NCI-H2107 treated with DMSO at 0.1 percent for 48 hours (cell line): ENCODE data around the gene SLC39A5.
"Not testable (repeated sequence)": the region's sequence is repeated elsewhere in the genome, so short reads cannot be mapped to it uniquely, and the experiment has no call there.

ENCODE experiments used
- DNase-seq: peaks from one replicate; lab custom pipeline; 2025; ENCODE audit not compliant: unreplicated experiment; lab: John Stamatoyannopoulos, UW

Gene SLC39A5

GRCh38 chr12:56271031-56271430 is 41.2 kb downstream of the SLC39A5 start:
- DNase-seq: no peak

GRCh38 chr12:56272468-56272867 is 42.6 kb downstream of the SLC39A5 start:
- not testable (repeated sequence) for DNase-seq

- DNase-seq: no peak
Observed at GRCh38 chr12:56274299-56274698, 44.4 kb downstream of the SLC39A5 start.

GRCh38 chr12:56278905-56279304 is 49.1 kb downstream of the SLC39A5 start:
- no peak for DNase-seq

GRCh38 chr12:56280849-56281248 is 51.0 kb downstream of the SLC39A5 start:
- no peak for DNase-seq

- no peak for DNase-seq
Observed at GRCh38 chr12:56282030-56282429, 52.2 kb downstream of the SLC39A5 start.

GRCh38 chr12:56282579-56282978 is 52.7 kb downstream of the SLC39A5 start:
- DNase-seq: no peak

GRCh38 chr12:56284263-56284662 is 54.4 kb downstream of the SLC39A5 start:
- DNase-seq: not testable (repeated sequence)

- no peak for DNase-seq
Observed at GRCh38 chr12:56286044-56286830, 56.4 kb downstream of the SLC39A5 start.
